Measurements from ENCODE around the gene UBIAD1.

GRCh38 chr1:11233208-11233607 is 39.8 kb upstream of the UBIAD1 start:
- no peak for TF ChIP-seq CTCF (IDR thresholded peaks at IDR 0.05; ENCODE audit: low read depth, low read length)
- TF ChIP-seq EZH2phosphoT487 (IDR thresholded peaks at IDR 0.05; ENCODE audit: low read depth) = no peak

Measured in OCI-LY3 (cell line).